ENCODE measurements around the gene SEMA3E.

SEMA3E gene

GRCh38 chr7:83337050-83337449, 311.9 kb downstream of the SEMA3E start:
- no peak for DNase-seq

GRCh38 chr7:83326223-83326622, 322.7 kb downstream of the SEMA3E start:
- no peak for DNase-seq

- no peak for DNase-seq
Measured at GRCh38 chr7:83325083-83325482, 323.9 kb downstream of the SEMA3E start.

- DNase-seq: no peak
Measured at GRCh38 chr7:83324596-83324995, 324.3 kb downstream of the SEMA3E start.

- no peak for DNase-seq
Measured at GRCh38 chr7:83321011-83321410, 327.9 kb downstream of the SEMA3E start.

DNA sequence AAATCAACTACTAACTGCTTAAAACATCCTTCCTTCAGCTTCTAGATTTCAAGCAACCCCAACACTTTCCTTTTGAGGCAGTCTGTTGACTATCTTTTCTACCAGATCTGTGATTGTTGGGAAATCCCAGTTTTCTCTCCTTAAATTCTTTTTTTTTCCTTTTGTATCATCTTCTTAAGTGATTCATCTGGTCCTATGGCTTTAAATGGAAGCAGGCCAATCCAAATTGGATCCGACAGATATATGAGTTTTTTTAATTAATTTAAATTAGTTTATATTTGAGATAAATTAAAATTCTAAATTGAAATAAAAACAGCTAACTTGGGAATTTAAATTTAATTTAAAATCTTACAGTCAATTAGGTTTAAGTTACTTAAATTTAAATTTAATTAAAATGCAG, 335.0 kb downstream of the SEMA3E start:
- no peak for DNase-seq

All from CD4-positive, alpha-beta T cell treated with Interleukin-17A for 1 hour (primary cell).